Naive B cell (primary cell): ENCODE results near the gene TRPV4. TPM values are rescaled to one million over a fixed set of nuclear protein-coding genes. Genes with fewer than 3 reads are reported as not detected.

Experiments used
- ATAC-seq, 2 donors: fragments of 150-1000 bp; cut with Tn5 transposase; 2 replicates each; pipeline ENCODE4 v1.10.0; 2021; ENCODE audit warnings: low read depth in 2 of 2, mild to moderate bottlenecking in 2 of 2, moderate library complexity in 2 of 2
- DNase-seq: peaks from one replicate; pipeline ENCODE4 v3.0.0; 2022
- H3K27ac Mint-ChIP-seq, 6 donors: one replicate each; pipeline ENCODE4 v1.8.0; 2020 to 2022; ENCODE audit warnings: mild to moderate bottlenecking in 6 of 6, mixed read lengths in 6 of 6, moderate library complexity in 5 of 6, inconsistent platforms in 2 of 6
- H3K27me3 Mint-ChIP-seq, 3 donors: one replicate each; pipeline ENCODE4 v1.8.0; 2021 to 2022; ENCODE audit warnings: mixed read lengths in 3 of 3, mild to moderate bottlenecking in 1 of 3
- H3K36me3 Mint-ChIP-seq, 2 donors: one replicate each; pipeline ENCODE4 v1.8.0; 2020 to 2022; ENCODE audit warnings: mixed read lengths in 2 of 2, inconsistent platforms in 1 of 2, mild to moderate bottlenecking in 1 of 2
- H3K4me1 Mint-ChIP-seq, 3 donors: one replicate each; pipeline ENCODE4 v1.8.0; 2020 to 2022; ENCODE audit warnings: mixed read lengths in 3 of 3, inconsistent platforms in 1 of 3, mild to moderate bottlenecking in 1 of 3, moderate library complexity in 1 of 3
- H3K4me3 Mint-ChIP-seq, 8 donors: one replicate each; pipeline ENCODE4 v1.8.0; 2020 to 2022; ENCODE audit warnings: mild to moderate bottlenecking in 8 of 8, mixed read lengths in 8 of 8, moderate library complexity in 8 of 8, inconsistent platforms in 2 of 8
- H3K9me3 Mint-ChIP-seq, 7 donors: one replicate each; pipeline ENCODE4 v1.8.0; 2020 to 2022; ENCODE audit warnings: mixed read lengths in 7 of 7, mild to moderate bottlenecking in 5 of 7, inconsistent platforms in 2 of 7, moderate library complexity in 1 of 7
- polyA plus RNA-seq, 6 donors: library from polyadenylated mRNA; unstranded; fragments of 300-500 nt; fragmentation: Illumina TruSeq; gene quantifications; one replicate each; pipeline ENCODE4 v1.2.3, GENCODE V29; 2021; ENCODE audit warnings: low read depth in 6 of 6

The TRPV4 gene
- polyA plus RNA-seq, 6 donors from 2014 or later, result not detected

GRCh38 chr12:109736552-109737108 lies 96.6 kb downstream of the TRPV4 start:
- H3K4me1 Mint-ChIP-seq, result no peaks in the 10 kb centered on the region
- no peak overlapping the region for H3K4me3 Mint-ChIP-seq
- H3K36me3 Mint-ChIP-seq, result no peaks in the 10 kb centered on the region
- H3K27ac Mint-ChIP-seq, result no peak overlapping the region
- H3K9me3 Mint-ChIP-seq, result peaks cover 0 to 4% (median 0%) of the 10 kb centered on the region in 7 donors
- peaks cover 24 to 61% (median 48%) of the 10 kb centered on the region in 3 donors for H3K27me3 Mint-ChIP-seq
- no peak for DNase-seq
- peak; percentile 32 to 57 for ATAC-seq

GRCh38 chr12:109735825-109736551 lies 97.2 kb downstream of the TRPV4 start:
- peaks cover 0 to 4% (median 0%) of the 10 kb centered on the region in 7 donors for H3K9me3 Mint-ChIP-seq
- no peak overlapping the region for H3K27ac Mint-ChIP-seq
- H3K4me1 Mint-ChIP-seq, result no peaks in the 10 kb centered on the region
- H3K36me3 Mint-ChIP-seq, result no peaks in the 10 kb centered on the region
- H3K4me3 Mint-ChIP-seq, result no peak overlapping the region
- ATAC-seq (no peak), DNase-seq (no peak)
- H3K27me3 Mint-ChIP-seq, result peaks cover 24 to 59% (median 48%) of the 10 kb centered on the region in 3 donors

- H3K4me1 Mint-ChIP-seq, result no peaks in the 10 kb centered on the region
- DNase-seq, result no peak
- no peak for ATAC-seq
These were observed 98.1 kb downstream of the TRPV4 start for GRCh38 chr12:109735051-109735521.

GRCh38 chr12:109734219-109735000 lies 98.8 kb downstream of the TRPV4 start:
- no peak for ATAC-seq
- Mint-ChIP-seq H3K9me3 (peaks cover 0 to 1% (median 0%) of the 10 kb centered on the region in 7 donors), H3K27ac (no peak overlapping the region), H3K4me3 (no peak overlapping the region), H3K27me3 (peaks cover 24 to 51% (median 40%) of the 10 kb centered on the region in 3 donors), H3K4me1 (no peaks in the 10 kb centered on the region), H3K36me3 (no peaks in the 10 kb centered on the region)
- no peak for DNase-seq

More at GRCh38 chr12:109735051-109735521, 98.1 kb downstream of the TRPV4 start:
- H3K9me3 Mint-ChIP-seq, result peaks cover 0 to 1% (median 0%) of the 10 kb centered on the region in 7 donors
- H3K27me3 Mint-ChIP-seq, result peaks cover 24 to 51% (median 40%) of the 10 kb centered on the region in 3 donors
- no peak overlapping the region for H3K27ac Mint-ChIP-seq
- H3K36me3 Mint-ChIP-seq, result no peaks in the 10 kb centered on the region
- no peak overlapping the region for H3K4me3 Mint-ChIP-seq

Other genes with a start within 250 kb of the TRPV4 start
- under 1 TPM in 2 of 6 donors, not detected in 4; 0.29 to 0.30 TPM for gene FAM222A, start 119.6 kb downstream of the TRPV4 start, polyA plus RNA-seq
- gene GLTP, start 47.1 kb upstream of the TRPV4 start, polyA plus RNA-seq, result 10 to 100 TPM; 29.8 to 50.0 (median 40.6) TPM
- 10 to 100 TPM in 1 of 6 donors, 1 to 10 TPM in 5; 5.6 to 10.3 (median 6.4) TPM for gene TCHP, start 66.9 kb upstream of the TRPV4 start, polyA plus RNA-seq
- 100 to 1,000 TPM in 4 of 6 donors, 10 to 100 TPM in 2; 95.1 to 129 (median 101) TPM for gene GIT2, start 163.0 kb upstream of the TRPV4 start, polyA plus RNA-seq
- gene ANKRD13A, start 166.0 kb upstream of the TRPV4 start, polyA plus RNA-seq, result 10 to 100 TPM; 65.4 to 95.4 (median 78.7) TPM
- 10 to 100 TPM; 10.6 to 19.8 (median 16.7) TPM for gene C12orf76, start 215.1 kb upstream of the TRPV4 start, polyA plus RNA-seq